Measurements from ENCODE around the gene KIF18B.

- TF ChIP-seq CTCF (IDR thresholded peaks at IDR 0.05) = no peak
- TF ChIP-seq EP300 (IDR thresholded peaks at IDR 0.05) = no peak
- TF ChIP-seq POLR2A (IDR thresholded peaks at IDR 0.05) = no peak
Observed at GRCh38 chr17:44894642-44895041, 52.9 kb downstream of the KIF18B start.

All from sigmoid colon (tissue), 4 donors.